Measurements from ENCODE around the gene MAP4K2. TPM values are rescaled to one million over a fixed set of nuclear protein-coding genes. Genes with fewer than 3 reads are reported as not detected.

The MAP4K2 gene
- total RNA-seq, 4 donors from 2014 or later: 10.2 to 49.1 (median 24.4) TPM

DNA sequence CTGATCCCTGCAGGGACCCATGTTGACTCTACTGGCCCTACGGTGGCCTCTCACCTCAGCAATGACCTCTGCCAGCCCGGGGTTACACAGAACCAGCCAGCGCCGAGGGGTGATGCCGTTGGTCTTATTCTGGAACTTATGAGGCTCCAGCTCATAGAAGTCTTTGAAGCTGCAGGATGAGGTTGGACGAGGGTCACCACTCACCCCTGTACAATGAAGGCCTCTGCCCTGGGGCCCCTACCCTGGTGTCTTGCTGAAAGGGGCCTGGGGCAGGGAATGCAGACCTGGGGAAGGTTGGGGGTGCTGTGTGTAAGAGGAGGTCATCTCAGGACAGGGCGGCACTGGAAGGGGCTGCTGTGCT is 50.0 kb downstream of the MAP4K2 start:
- Histone ChIP-seq H3K27ac (no peak overlapping the region), H3K36me3 (no peaks in the 10 kb centered on the region), H3K4me1 (no peaks in the 10 kb centered on the region), H3K27me3 (no peaks in the 10 kb centered on the region), H3K4me3 (no peak overlapping the region), H3K9me3 (no peaks in the 10 kb centered on the region)
- no peak for TF ChIP-seq POLR2A (IDR thresholded peaks at IDR 0.05)
- TF ChIP-seq, protein P1, sequence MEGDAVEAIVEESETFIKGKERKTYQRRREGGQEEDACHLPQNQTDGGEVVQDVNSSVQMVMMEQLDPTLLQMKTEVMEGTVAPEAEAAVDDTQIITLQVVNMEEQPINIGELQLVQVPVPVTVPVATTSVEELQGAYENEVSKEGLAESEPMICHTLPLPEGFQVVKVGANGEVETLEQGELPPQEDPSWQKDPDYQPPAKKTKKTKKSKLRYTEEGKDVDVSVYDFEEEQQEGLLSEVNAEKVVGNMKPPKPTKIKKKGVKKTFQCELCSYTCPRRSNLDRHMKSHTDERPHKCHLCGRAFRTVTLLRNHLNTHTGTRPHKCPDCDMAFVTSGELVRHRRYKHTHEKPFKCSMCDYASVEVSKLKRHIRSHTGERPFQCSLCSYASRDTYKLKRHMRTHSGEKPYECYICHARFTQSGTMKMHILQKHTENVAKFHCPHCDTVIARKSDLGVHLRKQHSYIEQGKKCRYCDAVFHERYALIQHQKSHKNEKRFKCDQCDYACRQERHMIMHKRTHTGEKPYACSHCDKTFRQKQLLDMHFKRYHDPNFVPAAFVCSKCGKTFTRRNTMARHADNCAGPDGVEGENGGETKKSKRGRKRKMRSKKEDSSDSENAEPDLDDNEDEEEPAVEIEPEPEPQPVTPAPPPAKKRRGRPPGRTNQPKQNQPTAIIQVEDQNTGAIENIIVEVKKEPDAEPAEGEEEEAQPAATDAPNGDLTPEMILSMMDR (IDR thresholded peaks at IDR 0.05): no peak
- intact Hi-C loops (cut with DNase I; ENCODE audit: low total_unique reads): no loop called here
- no peak for DNase-seq

DNA sequence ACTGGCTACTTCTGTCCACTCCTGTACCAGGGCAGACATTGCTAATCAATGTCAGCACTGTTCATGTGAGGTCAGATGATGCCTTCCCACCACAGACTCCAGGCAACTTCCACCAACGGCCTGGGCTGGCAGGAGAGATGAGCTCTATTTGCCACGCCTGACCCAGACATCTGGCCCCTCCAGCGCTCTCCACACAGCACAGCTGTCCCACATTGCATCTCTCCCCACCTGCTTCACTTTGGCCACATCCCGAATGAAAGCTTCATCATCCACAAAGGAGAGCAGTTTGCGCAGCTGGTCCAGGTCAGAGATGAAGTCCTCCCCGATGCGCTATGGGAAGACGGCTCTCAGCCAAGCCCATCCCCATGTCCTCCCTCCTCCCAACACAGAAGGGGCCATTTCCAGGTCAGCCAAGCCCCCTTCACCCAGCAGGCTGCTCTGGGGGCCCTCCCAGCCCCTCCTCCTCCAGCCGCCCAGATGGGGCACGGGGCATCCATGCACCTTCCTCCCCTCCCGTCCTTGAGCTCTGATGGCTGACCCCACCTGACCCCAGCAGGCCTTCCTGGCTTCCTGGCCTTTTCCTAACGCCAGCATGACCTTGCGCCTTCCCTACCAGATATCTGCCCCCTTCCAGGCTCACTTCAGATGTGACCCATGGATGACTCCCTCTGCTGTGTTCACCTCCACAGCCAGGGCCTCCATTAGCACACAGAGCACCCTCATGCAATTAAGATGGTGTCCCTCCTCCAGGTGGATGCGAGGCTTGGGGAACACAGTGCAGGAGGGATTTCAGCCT is 50.6 kb downstream of the MAP4K2 start:
- intact Hi-C loops (cut with DNase I; ENCODE audit: low total_unique reads): no loop called here
- Histone ChIP-seq H3K9me3 (no peaks in the 10 kb centered on the region), H3K4me1 (no peaks in the 10 kb centered on the region), H3K27me3 (no peaks in the 10 kb centered on the region), H3K27ac (no peak overlapping the region), H3K4me3 (no peak overlapping the region), H3K36me3 (no peaks in the 10 kb centered on the region)
- no peak for TF ChIP-seq POLR2A (IDR thresholded peaks at IDR 0.05)
- TF ChIP-seq, protein P1 (IDR thresholded peaks at IDR 0.05): no peak
- DNase-seq: no peak

DNA sequence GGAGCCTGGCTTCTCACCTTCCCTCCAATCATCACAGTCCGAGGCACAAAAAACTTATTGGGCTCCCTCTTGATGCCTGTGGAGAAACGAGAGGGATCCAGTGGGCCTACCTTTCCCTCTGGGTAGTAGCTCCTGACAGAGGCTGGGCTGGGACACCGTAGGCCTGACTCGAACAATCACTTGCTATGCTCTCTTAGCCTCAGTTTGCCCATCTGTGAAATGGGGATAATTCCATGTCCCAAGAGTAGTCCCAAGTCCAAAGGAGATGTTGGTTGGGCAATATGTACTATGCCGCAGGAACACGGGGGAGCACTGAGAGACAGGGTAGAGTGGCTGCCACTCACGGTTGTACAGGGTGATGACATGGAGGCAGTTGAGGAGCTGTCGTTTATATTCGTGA is 51.4 kb downstream of the MAP4K2 start:
- Histone ChIP-seq H3K4me3 (no peak overlapping the region), H3K4me1 (no peaks in the 10 kb centered on the region), H3K9me3 (no peaks in the 10 kb centered on the region), H3K36me3 (no peaks in the 10 kb centered on the region), H3K27me3 (no peaks in the 10 kb centered on the region), H3K27ac (no peak overlapping the region)
- DNase-seq: no peak
- intact Hi-C loops (cut with DNase I; ENCODE audit: low total_unique reads): no loop called here
- no peak for TF ChIP-seq POLR2A (IDR thresholded peaks at IDR 0.05)
- TF ChIP-seq, protein P1 (IDR thresholded peaks at IDR 0.05): no peak

DNA sequence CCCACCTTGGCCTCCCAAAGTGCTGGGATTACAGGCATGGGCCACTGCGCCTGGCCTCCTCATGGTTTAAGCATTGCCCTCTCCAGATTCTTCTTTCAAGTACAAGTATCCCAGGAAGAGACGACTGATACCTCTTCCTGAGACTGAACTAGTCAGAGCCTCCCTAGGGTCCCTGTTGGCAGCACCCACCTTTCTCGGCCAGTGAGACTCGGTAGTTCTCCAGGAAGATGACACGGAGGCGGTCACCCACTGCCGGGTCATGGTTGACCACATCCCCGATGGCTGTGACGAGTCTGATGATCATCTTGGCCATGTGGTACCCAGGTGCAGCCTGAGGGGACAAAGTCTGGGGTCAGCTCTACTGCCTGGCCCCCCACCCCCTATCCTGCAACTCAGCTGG is 51.9 kb downstream of the MAP4K2 start:
- Histone ChIP-seq H3K27me3 (no peaks in the 10 kb centered on the region), H3K36me3 (no peaks in the 10 kb centered on the region), H3K27ac (no peak overlapping the region), H3K4me3 (no peak overlapping the region), H3K9me3 (no peaks in the 10 kb centered on the region), H3K4me1 (no peaks in the 10 kb centered on the region)
- DNase-seq: no peak
- no peak for TF ChIP-seq POLR2A (IDR thresholded peaks at IDR 0.05)
- TF ChIP-seq, protein P1 (IDR thresholded peaks at IDR 0.05): no peak
- intact Hi-C loops (cut with DNase I; ENCODE audit: low total_unique reads): no loop called here

DNA sequence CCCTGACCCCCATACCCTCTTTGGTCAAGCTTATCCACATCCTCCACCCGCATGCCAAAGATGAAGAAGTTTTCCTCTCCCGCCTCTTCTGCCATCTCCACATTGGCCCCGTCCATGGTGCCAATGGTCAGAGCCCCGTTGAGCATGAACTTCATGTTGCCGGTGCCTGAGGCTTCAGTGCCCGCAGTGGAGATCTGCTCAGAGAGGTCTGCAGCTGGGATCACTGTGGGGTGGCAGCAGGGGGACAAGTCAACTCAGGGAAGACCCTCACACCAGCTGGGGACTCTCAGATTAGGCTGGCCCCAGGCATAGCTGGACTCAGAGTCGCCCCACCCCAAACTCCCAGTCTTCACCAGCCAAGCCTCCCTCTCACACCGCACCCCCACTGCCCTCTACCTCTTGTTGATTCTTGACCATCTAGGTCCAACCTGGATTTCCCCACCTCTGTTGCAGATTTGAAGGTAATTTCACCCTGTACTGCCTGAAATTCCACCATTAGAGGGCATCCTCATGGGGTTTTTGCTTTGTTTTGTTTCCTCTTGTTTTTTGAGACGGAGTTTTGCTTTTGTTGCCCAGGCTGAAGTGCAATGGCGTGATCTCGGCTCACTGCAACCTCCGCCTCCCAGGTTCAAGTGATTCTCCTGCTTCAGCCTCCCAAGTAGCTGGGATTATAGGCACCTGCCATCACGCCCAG is 52.5 kb downstream of the MAP4K2 start:
- Histone ChIP-seq H3K36me3 (no peaks in the 10 kb centered on the region), H3K27me3 (no peaks in the 10 kb centered on the region), H3K27ac (no peak overlapping the region), H3K9me3 (no peaks in the 10 kb centered on the region), H3K4me1 (no peaks in the 10 kb centered on the region), H3K4me3 (no peak overlapping the region)
- TF ChIP-seq, protein P1 (IDR thresholded peaks at IDR 0.05): no peak
- TF ChIP-seq POLR2A (IDR thresholded peaks at IDR 0.05): no peak
- DNase-seq: no peak
- intact Hi-C loops (cut with DNase I; ENCODE audit: low total_unique reads): no loop called here

All from uterus (tissue), 4 donors.